ENCODE data around the gene MAML3.

MAML3 gene

GRCh38 chr4:140038031-140038533 lies 115.9 kb downstream of the MAML3 start:
- DNase-seq, result peak; percentile 61

GRCh38 chr4:140037353-140038030 lies 116.5 kb downstream of the MAML3 start:
- peak; percentile 94 for DNase-seq

GRCh38 chr4:140031706-140032105 lies 122.3 kb downstream of the MAML3 start:
- no peak for DNase-seq

GRCh38 chr4:140031061-140031460 lies 122.9 kb downstream of the MAML3 start:
- DNase-seq, result no peak

- DNase-seq, result no peak
Observed at GRCh38 chr4:140028676-140029517, 125.1 kb downstream of the MAML3 start.

- DNase-seq, result no peak
Observed at GRCh38 chr4:140028101-140028500, 125.9 kb downstream of the MAML3 start.

GRCh38 chr4:140027101-140027500 lies 126.9 kb downstream of the MAML3 start:
- no peak for DNase-seq

- no peak for DNase-seq
Observed at GRCh38 chr4:140025470-140025869, 128.5 kb downstream of the MAML3 start.

- DNase-seq, result no peak
Observed at GRCh38 chr4:140020457-140021361, 133.3 kb downstream of the MAML3 start.

GRCh38 chr4:140019619-140020347 lies 134.2 kb downstream of the MAML3 start:
- no peak for DNase-seq

- DNase-seq, result no peak
Observed at GRCh38 chr4:140018931-140019618, 134.9 kb downstream of the MAML3 start.

GRCh38 chr4:140014284-140014683 lies 139.7 kb downstream of the MAML3 start:
- peak; percentile 11 for DNase-seq

- DNase-seq, result peak; percentile 74
Observed at GRCh38 chr4:140012688-140013486, 141.1 kb downstream of the MAML3 start.

GRCh38 chr4:140005699-140006098 lies 148.3 kb downstream of the MAML3 start:
- no peak for DNase-seq

- DNase-seq, result no peak
Observed at GRCh38 chr4:140004922-140005627, 148.9 kb downstream of the MAML3 start.

- peak; percentile 66 for DNase-seq
Observed at GRCh38 chr4:140004549-140004895, 149.5 kb downstream of the MAML3 start.

- no peak for DNase-seq
Observed at GRCh38 chr4:140003876-140004548, 150.0 kb downstream of the MAML3 start.

GRCh38 chr4:140000232-140000631 lies 153.8 kb downstream of the MAML3 start:
- no peak for DNase-seq

Data from fibroblast of skin of right biceps (primary cell).